ENCODE results near the gene LYPD6B. TPM values are rescaled to one million over a fixed set of nuclear protein-coding genes. Genes with fewer than 3 reads are reported as not detected.

Gene LYPD6B
- total and polyA plus RNA-seq, 8 donors = 0.79 to 35.8 (median 24.6) TPM

DNA sequence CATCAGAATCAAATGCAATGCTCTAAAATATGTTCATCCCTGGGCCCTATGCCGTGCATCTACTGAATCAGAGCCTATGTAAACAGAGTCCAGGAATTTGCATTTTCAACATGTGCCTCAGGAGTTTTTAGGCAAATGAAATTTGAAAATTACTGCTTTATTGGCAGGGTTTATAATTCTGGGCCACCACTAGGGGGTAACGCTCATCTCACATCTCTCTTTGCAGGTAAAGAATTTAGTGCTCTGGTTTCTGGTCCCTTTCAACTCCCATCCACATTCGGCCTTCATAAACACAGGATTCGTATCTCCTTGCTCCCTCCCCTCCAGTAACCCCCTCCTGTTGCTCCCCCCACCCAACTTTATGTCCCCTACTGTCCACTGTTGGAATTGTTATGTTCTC lies 49.3 kb downstream of the LYPD6B start:
- TF ChIP-seq, protein P1, sequence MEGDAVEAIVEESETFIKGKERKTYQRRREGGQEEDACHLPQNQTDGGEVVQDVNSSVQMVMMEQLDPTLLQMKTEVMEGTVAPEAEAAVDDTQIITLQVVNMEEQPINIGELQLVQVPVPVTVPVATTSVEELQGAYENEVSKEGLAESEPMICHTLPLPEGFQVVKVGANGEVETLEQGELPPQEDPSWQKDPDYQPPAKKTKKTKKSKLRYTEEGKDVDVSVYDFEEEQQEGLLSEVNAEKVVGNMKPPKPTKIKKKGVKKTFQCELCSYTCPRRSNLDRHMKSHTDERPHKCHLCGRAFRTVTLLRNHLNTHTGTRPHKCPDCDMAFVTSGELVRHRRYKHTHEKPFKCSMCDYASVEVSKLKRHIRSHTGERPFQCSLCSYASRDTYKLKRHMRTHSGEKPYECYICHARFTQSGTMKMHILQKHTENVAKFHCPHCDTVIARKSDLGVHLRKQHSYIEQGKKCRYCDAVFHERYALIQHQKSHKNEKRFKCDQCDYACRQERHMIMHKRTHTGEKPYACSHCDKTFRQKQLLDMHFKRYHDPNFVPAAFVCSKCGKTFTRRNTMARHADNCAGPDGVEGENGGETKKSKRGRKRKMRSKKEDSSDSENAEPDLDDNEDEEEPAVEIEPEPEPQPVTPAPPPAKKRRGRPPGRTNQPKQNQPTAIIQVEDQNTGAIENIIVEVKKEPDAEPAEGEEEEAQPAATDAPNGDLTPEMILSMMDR (IDR thresholded peaks at IDR 0.05) = no peak
- H3K4me1 ChIP-seq = peaks cover 0 to 23% of the 10 kb centered on the region in 2 donors
- H3K36me3 ChIP-seq = no peaks in the 10 kb centered on the region
- no peaks in the 10 kb centered on the region for H3K27me3 ChIP-seq
- DNase-seq = no peak
- no peak for ATAC-seq
- no peaks in the 10 kb centered on the region for H3K9me3 ChIP-seq
- intact Hi-C loops (cut with DNase I) = no loop called here
- no peak overlapping the region for H3K4me3 ChIP-seq
- no peak overlapping the region for H3K27ac ChIP-seq

DNA sequence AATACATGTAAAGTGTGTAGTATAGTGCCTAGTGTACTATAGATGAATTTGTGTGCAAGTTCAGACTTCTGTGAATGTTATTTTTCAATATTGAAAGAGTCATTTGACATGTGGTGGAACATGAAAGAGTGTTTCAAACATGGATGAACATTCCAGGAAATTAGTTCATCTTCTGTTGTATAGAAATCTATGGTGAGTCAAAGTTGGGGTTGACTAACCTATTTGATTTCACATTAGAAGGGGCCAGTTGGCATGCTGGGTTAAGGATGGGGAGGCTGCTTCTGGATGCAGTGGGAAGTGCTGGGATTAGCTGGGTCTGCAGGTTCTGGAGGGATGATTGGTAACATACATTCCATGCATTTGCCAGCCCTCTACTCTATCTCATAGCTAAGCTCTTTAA lies 50.6 kb downstream of the LYPD6B start:
- no peak overlapping the region for H3K27ac ChIP-seq
- H3K27me3 ChIP-seq = no peaks in the 10 kb centered on the region
- DNase-seq (no peak), ATAC-seq (no peak)
- intact Hi-C loops (cut with DNase I) = no loop called here
- TF ChIP-seq, protein P1 (IDR thresholded peaks at IDR 0.05) = no peak
- no peaks in the 10 kb centered on the region for H3K9me3 ChIP-seq
- H3K4me3 ChIP-seq = no peak overlapping the region
- peaks cover 0 to 20% of the 10 kb centered on the region in 2 donors for H3K4me1 ChIP-seq
- no peaks in the 10 kb centered on the region for H3K36me3 ChIP-seq

DNA sequence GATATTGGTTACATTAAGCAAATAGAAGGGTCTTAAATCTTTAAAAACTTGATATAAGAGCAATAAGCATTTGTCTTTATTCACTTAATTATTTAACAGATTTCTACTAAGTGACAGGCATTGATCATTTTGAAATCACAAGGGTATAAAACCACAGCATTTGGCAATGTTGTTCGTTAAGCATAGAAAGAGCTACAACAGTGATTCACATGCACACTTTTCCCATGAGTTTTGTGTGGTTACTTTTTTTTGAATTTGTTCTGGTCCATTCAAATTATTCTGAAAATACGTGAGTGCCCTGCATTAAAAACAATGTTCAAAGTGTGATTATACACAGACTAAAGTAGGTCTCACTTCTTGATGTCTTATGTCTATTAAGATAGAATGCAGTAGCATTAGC lies 52.2 kb downstream of the LYPD6B start:
- no peaks in the 10 kb centered on the region for H3K27me3 ChIP-seq
- DNase-seq (no peak), ATAC-seq (no peak)
- intact Hi-C loops (cut with DNase I) = no loop called here
- no peaks in the 10 kb centered on the region for H3K9me3 ChIP-seq
- peaks cover 0 to 7% of the 10 kb centered on the region in 2 donors for H3K4me1 ChIP-seq
- no peak overlapping the region for H3K27ac ChIP-seq
- no peak overlapping the region for H3K4me3 ChIP-seq
- no peaks in the 10 kb centered on the region for H3K36me3 ChIP-seq
- TF ChIP-seq, protein P1 (IDR thresholded peaks at IDR 0.05) = no peak

DNA sequence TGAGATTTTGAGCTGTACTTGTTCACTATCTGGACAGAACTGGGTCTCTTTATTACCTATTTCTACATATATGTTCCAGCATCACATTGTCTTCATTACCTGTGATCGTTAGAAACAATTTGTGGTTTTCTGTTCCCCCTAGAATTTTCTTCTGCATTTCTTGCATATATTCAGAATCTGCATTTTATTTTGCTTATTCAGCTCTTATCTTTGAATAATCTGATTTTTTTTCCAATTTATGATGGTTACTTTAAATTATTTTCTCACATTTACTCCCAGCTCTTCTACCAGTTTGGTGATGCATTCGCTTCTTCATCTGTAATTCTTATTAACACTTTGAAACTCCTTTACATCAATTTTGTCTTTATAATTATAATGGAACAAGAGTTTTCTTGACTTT lies 55.1 kb downstream of the LYPD6B start:
- H3K36me3 ChIP-seq = no peaks in the 10 kb centered on the region
- TF ChIP-seq, protein P1 (IDR thresholded peaks at IDR 0.05) = no peak
- no peak for DNase-seq
- no peak overlapping the region for H3K27ac ChIP-seq
- no peak overlapping the region for H3K4me3 ChIP-seq
- no peaks in the 10 kb centered on the region for H3K27me3 ChIP-seq
- no peaks in the 10 kb centered on the region for H3K9me3 ChIP-seq
- H3K4me1 ChIP-seq = no peaks in the 10 kb centered on the region
- no peak for ATAC-seq
- intact Hi-C loops (cut with DNase I) = no loop called here

DNA sequence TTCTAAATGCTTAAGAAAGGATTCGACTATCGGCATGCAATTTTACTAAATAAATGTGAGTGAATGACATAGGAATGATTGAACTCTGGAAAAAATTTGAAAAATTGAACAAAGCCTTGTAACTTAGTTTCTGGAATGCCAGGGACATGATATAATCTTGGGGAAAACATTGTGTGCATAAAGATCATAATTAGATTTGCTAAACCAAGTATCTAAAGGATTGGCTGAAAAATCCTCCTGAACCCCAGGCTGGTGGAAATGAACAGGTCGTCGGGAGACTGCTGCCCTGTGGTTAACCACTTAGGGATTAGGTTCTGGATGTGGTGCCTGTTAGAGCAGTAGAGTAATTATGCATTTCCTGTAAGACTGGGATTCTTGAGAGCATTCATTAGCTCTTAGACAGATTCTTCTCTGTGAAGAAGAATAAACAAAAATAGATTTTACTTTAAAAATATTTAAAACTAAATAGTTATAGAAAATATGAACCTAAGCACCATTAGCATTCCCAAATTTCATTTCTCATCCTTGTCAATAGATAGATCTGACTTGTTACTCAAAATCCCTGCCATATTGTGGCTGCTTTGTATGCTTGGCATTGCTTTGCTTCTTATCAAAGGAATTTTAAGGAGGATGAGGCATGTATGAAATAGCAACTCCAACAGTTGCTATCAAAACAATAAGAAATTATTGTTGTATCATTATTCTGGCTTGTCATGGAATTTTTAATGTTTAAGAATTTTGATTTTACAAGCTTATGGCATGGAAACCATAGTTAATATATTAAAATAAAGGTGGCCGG lies 55.9 kb downstream of the LYPD6B start:
- H3K9me3 ChIP-seq = no peaks in the 10 kb centered on the region
- no peak overlapping the region for H3K4me3 ChIP-seq
- H3K27me3 ChIP-seq = no peaks in the 10 kb centered on the region
- no peaks in the 10 kb centered on the region for H3K4me1 ChIP-seq
- ATAC-seq (no peak), DNase-seq (no peak)
- TF ChIP-seq, protein P1 (IDR thresholded peaks at IDR 0.05) = no peak
- intact Hi-C loops (cut with DNase I) = no loop called here
- H3K27ac ChIP-seq = no peak overlapping the region
- no peaks in the 10 kb centered on the region for H3K36me3 ChIP-seq

All from left lung (tissue), 10 donors.